HG03469 (cell line): ENCODE data around the gene EFEMP2.
"Not testable (repeated sequence)": the region's sequence is repeated elsewhere in the genome, so short reads cannot be mapped to it uniquely, and the experiment has no call there.

Source experiments
- ATAC-seq: cut with Tn5 transposase; IDR thresholded peaks from one replicate; pipeline ENCODE4 v1.9.1; 2021; ENCODE audit warnings: mild to moderate bottlenecking, moderate library complexity, moderate number of reproducible peaks; ENCODE audit not compliant: unreplicated experiment

The EFEMP2 gene

DNA sequence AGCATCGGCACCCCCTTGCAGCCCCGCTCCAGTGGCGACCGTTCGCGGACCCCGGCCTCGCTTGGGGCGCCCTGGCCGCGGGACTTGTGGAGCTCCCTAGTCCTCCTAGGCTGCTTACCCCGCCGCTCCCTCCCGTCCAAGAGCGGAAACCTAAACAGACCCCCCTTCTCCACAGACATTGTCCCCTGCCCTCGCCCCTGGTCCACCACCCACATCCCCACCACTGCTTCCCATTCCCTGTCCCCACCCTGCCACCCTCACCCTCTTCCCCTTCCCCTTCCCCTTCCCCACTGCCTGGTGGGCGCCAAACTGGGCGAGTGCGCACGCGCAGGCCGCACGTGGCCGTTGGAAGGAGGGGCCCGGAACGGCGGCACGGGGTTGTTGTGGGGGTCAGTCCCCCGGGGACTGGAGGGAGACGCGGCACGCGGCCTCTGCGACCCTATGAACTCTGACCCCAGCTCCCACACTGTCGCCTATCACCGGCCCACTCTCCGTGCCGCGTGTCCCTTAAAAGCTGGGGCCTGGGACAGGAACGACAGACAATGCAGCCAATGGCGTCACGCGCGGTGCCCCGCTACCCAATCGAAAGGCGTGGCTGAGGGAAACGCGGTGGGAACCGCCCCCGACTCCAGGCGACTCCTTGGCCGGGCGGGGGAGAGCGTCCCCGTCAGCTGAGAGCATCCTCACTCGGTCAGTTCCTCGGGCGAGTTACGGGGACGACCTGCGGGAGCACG lies 39.1 kb downstream of the EFEMP2 start, which contains the start of gene SNX32:
Gene SNX32 (plus strand): TSS at position 667 of the 734 bp plus-strand sequence. CDS start 103 bp downstream, outside the sequence.
- no peak for ATAC-seq

GRCh38 chr11:65832231-65832630 lies 40.4 kb downstream of the EFEMP2 start:
- ATAC-seq, result not testable (repeated sequence)

DNA sequence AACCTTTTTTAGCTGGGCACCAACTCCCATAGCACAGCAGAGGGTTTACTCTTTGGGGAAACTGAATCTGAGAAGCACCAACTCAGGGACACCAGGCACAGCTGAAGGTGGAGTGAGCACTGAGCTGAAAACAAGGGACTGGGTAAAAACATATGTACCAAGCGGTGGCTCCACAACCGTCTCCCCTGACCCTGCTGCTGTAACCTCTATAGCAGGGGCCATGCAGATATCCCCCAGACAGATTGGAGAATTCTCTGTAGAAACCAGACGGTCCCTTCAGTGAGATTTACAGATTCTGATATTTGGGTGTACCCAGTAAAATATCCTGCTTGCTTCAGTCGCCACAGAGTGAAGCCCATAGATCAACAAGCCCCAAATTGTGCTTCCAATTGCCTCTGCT lies 43.1 kb downstream of the EFEMP2 start:
- ATAC-seq, result no peak

DNA sequence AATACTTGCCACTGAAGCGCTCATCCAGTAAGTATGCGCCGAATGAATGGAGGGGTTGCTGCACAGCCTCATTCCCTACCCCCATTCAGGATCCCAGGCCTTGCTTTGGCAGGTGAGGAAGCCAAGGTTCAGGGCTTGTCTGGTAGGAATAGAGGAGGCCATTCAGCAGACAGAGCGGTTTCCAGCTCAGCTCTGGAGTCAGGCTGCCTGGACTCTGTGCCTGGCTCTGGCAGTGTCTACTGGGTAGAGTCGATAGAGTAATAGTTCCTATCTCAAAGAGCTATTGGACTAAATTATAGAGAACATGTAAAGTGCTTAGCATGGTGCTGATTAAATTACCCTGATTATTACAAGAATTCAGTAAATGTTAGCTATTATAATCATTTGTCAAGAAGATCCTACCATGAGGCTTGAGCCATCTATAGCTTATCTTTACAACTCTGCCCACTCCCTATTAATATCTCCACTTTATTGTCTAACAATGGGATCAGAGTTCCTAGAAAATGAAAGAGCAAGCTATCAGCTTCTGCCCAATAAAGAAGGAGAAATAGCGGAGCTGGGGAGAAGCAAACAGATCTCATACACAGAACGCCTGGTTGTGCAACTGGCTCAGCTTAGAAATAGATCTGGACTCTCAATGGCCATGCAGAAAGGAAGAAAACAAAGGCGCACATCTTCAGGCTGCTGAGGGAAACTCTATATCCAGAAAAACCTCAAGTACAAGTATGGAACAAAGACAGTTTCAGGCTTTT lies 45.4 kb downstream of the EFEMP2 start:
- ATAC-seq, result no peak

DNA sequence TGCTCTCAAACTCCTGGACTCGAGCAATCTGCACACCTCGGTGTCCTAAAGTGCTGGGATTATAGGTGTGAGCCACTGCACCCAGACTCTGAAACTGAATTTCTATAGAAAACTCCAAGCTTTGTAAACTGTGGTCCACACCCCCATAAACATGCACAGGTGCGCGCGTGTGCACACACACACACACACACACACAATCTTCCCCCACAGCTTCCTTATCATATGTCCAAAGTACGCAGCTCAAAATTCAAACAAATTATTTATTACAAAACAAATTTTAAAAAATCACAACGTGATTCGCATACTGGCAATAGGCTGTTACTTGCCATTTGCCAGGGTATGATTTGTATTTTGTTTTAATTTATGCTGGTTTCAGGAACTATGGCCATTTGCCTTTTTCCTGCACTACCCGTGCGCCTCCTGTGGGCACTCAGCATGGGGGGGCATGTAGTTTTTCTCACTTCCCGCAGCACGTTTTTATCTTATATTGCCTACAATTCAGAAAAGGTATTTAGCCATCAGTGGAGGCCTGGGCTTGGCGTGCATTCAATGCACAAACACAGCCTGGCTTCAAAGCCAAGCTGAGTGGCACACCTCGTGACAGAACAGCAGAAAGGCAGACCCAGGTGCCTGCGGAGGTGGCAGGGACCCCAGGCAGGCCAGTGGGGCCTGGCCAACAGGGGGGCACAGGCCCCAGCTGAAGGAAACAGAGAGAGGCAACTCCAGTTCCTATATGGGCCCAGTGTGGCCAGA lies 49.6 kb downstream of the EFEMP2 start:
- no peak for ATAC-seq

DNA sequence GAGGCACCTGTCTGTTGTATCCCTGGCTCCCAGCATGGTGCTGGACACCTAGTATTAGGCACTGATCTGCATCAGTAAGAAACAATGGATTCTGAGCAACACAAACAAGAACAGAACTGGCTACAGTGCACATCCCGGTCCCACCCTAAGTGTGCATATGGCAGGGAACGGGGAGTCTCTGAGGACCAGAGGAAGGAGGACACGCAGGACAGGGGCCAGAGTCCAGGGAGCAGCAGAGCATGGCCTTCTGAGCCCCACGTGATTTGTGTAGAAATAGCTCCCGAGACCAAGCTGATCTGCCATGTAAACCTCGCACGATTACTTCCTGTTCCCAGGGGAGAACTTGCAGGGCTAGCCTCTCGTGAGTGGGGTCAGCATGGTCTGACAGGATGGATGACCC lies 51.5 kb downstream of the EFEMP2 start:
- ATAC-seq, result no peak

- ATAC-seq, result no peak
Observed at GRCh38 chr11:65817835-65818680, 54.5 kb downstream of the EFEMP2 start.

GRCh38 chr11:65817312-65817834 lies 55.2 kb downstream of the EFEMP2 start:
- ATAC-seq, result no peak

DNA sequence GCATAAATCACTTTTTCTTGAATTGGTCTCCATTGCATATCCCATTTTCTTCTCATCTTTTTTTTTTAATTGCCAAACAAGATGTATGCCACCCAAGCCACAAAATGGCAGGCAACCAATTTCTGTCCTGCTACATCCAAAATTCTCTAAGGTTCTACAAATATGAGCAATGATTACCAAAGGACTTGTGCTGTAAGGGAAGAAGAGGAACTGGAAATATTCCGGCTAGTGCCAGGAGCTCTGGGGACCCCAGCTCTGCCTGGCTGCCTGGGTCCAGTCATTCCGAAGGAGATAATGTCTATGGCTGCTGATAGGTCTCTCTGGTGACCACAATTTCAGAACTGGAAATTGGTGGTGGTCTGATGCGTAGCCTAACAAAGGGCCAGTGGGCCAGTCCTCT lies 55.9 kb downstream of the EFEMP2 start:
- no peak for ATAC-seq
